Prostate gland (tissue), 2 donors: ENCODE data around the gene ARID3C.

Experiments used
- POLR2A ChIP-seq: fragments of 450-650 bp; IDR thresholded peaks from one replicate; pipeline ENCODE4 v1.6.1; 2016; ENCODE audit warnings: antibody characterized with exemption, mild to moderate bottlenecking
- TF ChIP-seq, protein P1 (sequence below), 4 experiments: fragments of 200-600 bp in 2 of 4; fragments of 450-650 bp in 2 of 4; sonication (generic) in 2 of 4; IDR thresholded peaks; 1 replicate in 3 of 4; 2 replicates in 1 of 4; pipeline ENCODE4 v1.5.1; 2016 to 2019; ENCODE audit warnings: antibody characterized with exemption in 4 of 4, mild to moderate bottlenecking in 2 of 4, moderate library complexity in 2 of 4

- TF ChIP-seq POLR2A, result no peak
- TF ChIP-seq, protein P1, sequence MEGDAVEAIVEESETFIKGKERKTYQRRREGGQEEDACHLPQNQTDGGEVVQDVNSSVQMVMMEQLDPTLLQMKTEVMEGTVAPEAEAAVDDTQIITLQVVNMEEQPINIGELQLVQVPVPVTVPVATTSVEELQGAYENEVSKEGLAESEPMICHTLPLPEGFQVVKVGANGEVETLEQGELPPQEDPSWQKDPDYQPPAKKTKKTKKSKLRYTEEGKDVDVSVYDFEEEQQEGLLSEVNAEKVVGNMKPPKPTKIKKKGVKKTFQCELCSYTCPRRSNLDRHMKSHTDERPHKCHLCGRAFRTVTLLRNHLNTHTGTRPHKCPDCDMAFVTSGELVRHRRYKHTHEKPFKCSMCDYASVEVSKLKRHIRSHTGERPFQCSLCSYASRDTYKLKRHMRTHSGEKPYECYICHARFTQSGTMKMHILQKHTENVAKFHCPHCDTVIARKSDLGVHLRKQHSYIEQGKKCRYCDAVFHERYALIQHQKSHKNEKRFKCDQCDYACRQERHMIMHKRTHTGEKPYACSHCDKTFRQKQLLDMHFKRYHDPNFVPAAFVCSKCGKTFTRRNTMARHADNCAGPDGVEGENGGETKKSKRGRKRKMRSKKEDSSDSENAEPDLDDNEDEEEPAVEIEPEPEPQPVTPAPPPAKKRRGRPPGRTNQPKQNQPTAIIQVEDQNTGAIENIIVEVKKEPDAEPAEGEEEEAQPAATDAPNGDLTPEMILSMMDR (IDR thresholded peaks at IDR 0.05), result no peak
These were observed 584 bp upstream of the ARID3C start for GRCh38 chr9:34629491-34629808.
